HepG2 (cell line): ENCODE data around the gene MCAM. TPM values are rescaled to one million over a fixed set of nuclear protein-coding genes. Genes with fewer than 3 reads are reported as not detected.
A peak's percentile ranks its signal among the peaks of the same experiment; 100 is the strongest.

ENCODE experiments used
- AGO1 ChIP-seq: fragments of 200-400 bp; formaldehyde crosslinking; IDR thresholded peaks from 2 replicates; pipeline ENCODE4 v1.6.1; 2017; ENCODE audit warnings: mild to moderate bottlenecking, low read depth, low read length, moderate library complexity; ENCODE audit not compliant: poor library complexity, severe bottlenecking
- FOXA3 ChIP-seq: IDR thresholded peaks from 2 replicates; pipeline ENCODE4 v1.6.1; 2016; ENCODE audit warnings: missing genetic modification reagents, missing compliant biosample characterization
- FOXM1 ChIP-seq: sonication (generic); formaldehyde crosslinking; IDR thresholded peaks from 2 replicates; pipeline ENCODE4 v1.5.0; 2020; ENCODE audit warnings: missing genetic modification reagents
- HOXA5 ChIP-seq: sonication (generic); formaldehyde crosslinking; IDR thresholded peaks from 2 replicates; pipeline ENCODE4 v1.4.0; 2020; ENCODE audit warnings: missing genetic modification reagents
- KDM1A ChIP-seq: IDR thresholded peaks from 2 replicates; pipeline ENCODE4 v1.6.1; 2016; ENCODE audit warnings: missing compliant biosample characterization
- PHF20 ChIP-seq: sonication (generic); formaldehyde crosslinking; IDR thresholded peaks from 2 replicates; pipeline ENCODE4 v1.5.0; 2020; ENCODE audit warnings: mild to moderate bottlenecking, missing genetic modification reagents
- PHF8 ChIP-seq: sonication (generic); formaldehyde crosslinking; IDR thresholded peaks from 2 replicates; pipeline ENCODE4 v1.5.0; 2020; ENCODE audit warnings: missing genetic modification reagents
- POLR2A ChIP-seq, 2 experiments: IDR thresholded peaks; 2 replicates each; pipeline ENCODE4 v1.6.1; 2011; ENCODE audit warnings: low read depth in 2 of 2, low read length in 2 of 2, mild to moderate bottlenecking in 1 of 2, moderate library complexity in 1 of 2; ENCODE audit not compliant: insufficient read depth in 1 of 2
- PRPF4 ChIP-seq: fragments of 200-400 bp; formaldehyde crosslinking; IDR thresholded peaks from 2 replicates; pipeline ENCODE4 v1.6.1; 2016; ENCODE audit warnings: low read length, low read depth; ENCODE audit not compliant: poor library complexity, severe bottlenecking
- RBFOX2 ChIP-seq: fragments of 200-400 bp; formaldehyde crosslinking; IDR thresholded peaks from 2 replicates; pipeline ENCODE4 v1.6.1; 2017; ENCODE audit warnings: low read depth, mild to moderate bottlenecking, low read length
- ZFY ChIP-seq: sonication (generic); formaldehyde crosslinking; IDR thresholded peaks from 2 replicates; pipeline ENCODE4 v1.4.0; 2020; ENCODE audit warnings: missing genetic modification reagents
- ZNF879 ChIP-seq: sonication (generic); formaldehyde crosslinking; IDR thresholded peaks from 2 replicates; pipeline ENCODE4 v1.8.1; 2023; ENCODE audit warnings: missing genetic modification reagents
- polyA plus RNA-seq, 8 experiments: library from polyadenylated mRNA; depleted of rRNA in 3 of 8; stranded (reverse) in 7 of 8; unstranded in 1 of 8; fragments of >200 nt; fragmentation: Illumina TruSeq in 4 of 8; extraction: Trizol in 4 of 8; gene quantifications; 2 replicates each; pipeline versions ENCODE4 v1.2.1 to v1.2.3, GENCODE V29; 2011 to 2016; ENCODE audit warnings: low read depth in 4 of 8, missing spikeins in 1 of 8, mixed read lengths in 1 of 8; ENCODE audit not compliant: insufficient read depth in 1 of 8
- total RNA-seq, 5 experiments: library from RNA; depleted of rRNA; stranded (reverse); fragments of >200 nt; fragmentation: Illumina TruSeq; extraction: Trizol; gene quantifications; 2 replicates each; pipeline ENCODE4 v1.2.3, GENCODE V29; 2016; ENCODE audit warnings: low read depth in 1 of 5
- TF ChIP-seq, protein P1 (sequence below): sonication (generic); formaldehyde crosslinking; IDR thresholded peaks from 2 replicates; pipeline ENCODE4 v1.5.0; 2020; ENCODE audit warnings: mild to moderate bottlenecking, missing genetic modification reagents, borderline replicate concordance
- TF ChIP-seq, protein P2 (sequence below): sonication (generic); formaldehyde crosslinking; IDR thresholded peaks from 2 replicates; pipeline ENCODE4 v1.8.1; 2023; ENCODE audit warnings: mild to moderate bottlenecking, missing genetic modification reagents
- TF ChIP-seq, protein P3 (sequence below): sonication (generic); formaldehyde crosslinking; IDR thresholded peaks from 2 replicates; pipeline ENCODE4 v1.8.0; 2022; ENCODE audit warnings: low read depth, missing genetic modification reagents
- TF ChIP-seq, protein P4 (sequence below): sonication (generic); formaldehyde crosslinking; IDR thresholded peaks from 2 replicates; pipeline ENCODE4 v1.4.0; 2020; ENCODE audit warnings: missing genetic modification reagents, borderline replicate concordance
- TF ChIP-seq, protein P5 (sequence below): sonication (generic); formaldehyde crosslinking; IDR thresholded peaks from 2 replicates; pipeline ENCODE4 v1.5.1; 2020; ENCODE audit warnings: mild to moderate bottlenecking, moderate library complexity, missing genetic modification reagents

The MCAM gene
- total and polyA plus RNA-seq, 2 of the 13 experiments (the other 11 are each of a cell fraction or from before 2014, with no cell fraction given): 12.1 to 15.2 TPM

DNA sequence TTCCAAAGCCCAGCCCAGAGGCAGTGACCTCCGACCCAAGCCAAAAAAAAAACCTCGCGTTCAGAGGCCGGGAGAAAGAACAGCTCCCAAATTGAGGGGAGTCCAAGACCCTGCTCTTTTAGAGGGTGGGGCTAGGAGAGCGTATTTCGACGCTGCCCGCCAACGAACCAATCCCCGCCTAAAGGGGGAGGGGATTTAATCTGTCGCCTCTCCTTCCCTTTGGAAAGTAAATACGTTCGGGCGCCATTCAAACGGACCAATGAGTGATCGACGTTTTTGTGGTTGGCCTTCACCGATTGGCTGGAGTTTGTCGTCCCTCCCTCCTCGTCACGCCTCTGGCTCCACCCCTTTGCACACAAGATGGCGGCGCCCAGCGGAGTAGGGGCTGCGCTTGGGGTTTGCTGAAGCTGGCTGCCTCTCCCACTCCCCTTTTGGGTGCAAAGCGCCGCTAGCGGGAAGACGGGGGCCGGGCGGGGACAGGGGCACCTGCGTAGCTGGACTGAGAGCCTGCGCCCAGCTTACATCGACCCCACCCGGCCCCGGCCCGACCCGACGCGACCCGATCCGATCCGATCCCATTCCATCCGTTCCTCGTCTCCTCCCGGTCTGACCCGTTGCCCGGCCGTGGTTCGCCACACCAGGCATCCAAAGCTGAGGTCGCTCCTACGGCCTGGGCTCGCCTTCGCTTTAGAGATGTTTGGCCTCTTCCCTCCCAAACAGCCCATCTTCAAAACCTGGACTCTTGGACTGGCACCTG, 17.4 kb upstream of the MCAM start, which contains the start of gene RNF26 (continued):
- TF ChIP-seq, protein P1, sequence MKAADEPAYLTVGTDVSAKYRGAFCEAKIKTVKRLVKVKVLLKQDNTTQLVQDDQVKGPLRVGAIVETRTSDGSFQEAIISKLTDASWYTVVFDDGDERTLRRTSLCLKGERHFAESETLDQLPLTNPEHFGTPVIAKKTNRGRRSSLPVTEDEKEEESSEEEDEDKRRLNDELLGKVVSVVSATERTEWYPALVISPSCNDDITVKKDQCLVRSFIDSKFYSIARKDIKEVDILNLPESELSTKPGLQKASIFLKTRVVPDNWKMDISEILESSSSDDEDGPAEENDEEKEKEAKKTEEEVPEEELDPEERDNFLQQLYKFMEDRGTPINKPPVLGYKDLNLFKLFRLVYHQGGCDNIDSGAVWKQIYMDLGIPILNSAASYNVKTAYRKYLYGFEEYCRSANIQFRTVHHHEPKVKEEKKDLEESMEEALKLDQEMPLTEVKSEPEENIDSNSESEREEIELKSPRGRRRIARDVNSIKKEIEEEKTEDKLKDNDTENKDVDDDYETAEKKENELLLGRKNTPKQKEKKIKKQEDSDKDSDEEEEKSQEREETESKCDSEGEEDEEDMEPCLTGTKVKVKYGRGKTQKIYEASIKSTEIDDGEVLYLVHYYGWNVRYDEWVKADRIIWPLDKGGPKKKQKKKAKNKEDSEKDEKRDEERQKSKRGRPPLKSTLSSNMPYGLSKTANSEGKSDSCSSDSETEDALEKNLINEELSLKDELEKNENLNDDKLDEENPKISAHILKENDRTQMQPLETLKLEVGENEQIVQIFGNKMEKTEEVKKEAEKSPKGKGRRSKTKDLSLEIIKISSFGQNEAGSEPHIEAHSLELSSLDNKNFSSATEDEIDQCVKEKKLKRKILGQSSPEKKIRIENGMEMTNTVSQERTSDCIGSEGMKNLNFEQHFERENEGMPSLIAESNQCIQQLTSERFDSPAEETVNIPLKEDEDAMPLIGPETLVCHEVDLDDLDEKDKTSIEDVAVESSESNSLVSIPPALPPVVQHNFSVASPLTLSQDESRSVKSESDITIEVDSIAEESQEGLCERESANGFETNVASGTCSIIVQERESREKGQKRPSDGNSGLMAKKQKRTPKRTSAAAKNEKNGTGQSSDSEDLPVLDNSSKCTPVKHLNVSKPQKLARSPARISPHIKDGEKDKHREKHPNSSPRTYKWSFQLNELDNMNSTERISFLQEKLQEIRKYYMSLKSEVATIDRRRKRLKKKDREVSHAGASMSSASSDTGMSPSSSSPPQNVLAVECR (CRISPR knock-in tag): peak; percentile 77; the same call in 1 of the 2 replicates
- TF ChIP-seq, protein P2, sequence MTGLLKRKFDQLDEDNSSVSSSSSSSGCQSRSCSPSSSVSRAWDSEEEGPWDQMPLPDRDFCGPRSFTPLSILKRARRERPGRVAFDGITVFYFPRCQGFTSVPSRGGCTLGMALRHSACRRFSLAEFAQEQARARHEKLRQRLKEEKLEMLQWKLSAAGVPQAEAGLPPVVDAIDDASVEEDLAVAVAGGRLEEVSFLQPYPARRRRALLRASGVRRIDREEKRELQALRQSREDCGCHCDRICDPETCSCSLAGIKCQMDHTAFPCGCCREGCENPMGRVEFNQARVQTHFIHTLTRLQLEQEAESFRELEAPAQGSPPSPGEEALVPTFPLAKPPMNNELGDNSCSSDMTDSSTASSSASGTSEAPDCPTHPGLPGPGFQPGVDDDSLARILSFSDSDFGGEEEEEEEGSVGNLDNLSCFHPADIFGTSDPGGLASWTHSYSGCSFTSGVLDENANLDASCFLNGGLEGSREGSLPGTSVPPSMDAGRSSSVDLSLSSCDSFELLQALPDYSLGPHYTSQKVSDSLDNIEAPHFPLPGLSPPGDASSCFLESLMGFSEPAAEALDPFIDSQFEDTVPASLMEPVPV: no peak
- TF ChIP-seq, protein P3, sequence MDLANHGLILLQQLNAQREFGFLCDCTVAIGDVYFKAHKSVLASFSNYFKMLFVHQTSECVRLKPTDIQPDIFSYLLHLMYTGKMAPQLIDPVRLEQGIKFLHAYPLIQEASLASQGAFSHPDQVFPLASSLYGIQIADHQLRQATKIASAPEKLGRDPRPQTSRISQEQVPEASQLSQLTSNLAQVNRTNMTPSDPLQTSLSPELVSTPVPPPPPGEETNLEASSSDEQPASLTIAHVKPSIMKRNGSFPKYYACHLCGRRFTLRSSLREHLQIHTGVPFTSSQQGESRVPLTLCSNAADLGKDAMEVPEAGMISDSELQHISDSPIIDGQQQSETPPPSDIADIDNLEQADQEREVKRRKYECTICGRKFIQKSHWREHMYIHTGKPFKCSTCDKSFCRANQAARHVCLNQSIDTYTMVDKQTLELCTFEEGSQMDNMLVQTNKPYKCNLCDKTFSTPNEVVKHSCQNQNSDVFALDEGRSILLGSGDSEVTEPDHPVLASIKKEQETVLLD (CRISPR knock-in tag): no peak
- TF ChIP-seq PHF20 (CRISPR knock-in tag) (peak; percentile 86), KDM1A (CRISPR knock-in tag) (no peak), ZFY (CRISPR knock-in tag) (peak; percentile 64), POLR2A (IDR thresholded peaks at IDR 0.05; ENCODE audit: insufficient read depth in 1 of 2, low read depth in 2 of 2, low read length in 2 of 2) (peak; percentile 79 to 84), AGO1 (no peak), RBFOX2 (peak; percentile 88), ZNF879 (CRISPR knock-in tag) (no peak), PHF8 (peak; percentile 83), PRPF4 (no peak), FOXM1 (CRISPR knock-in tag) (peak; percentile 99), FOXA3 (CRISPR knock-in tag) (peak; percentile 82), HOXA5 (0 out of 2 replicates have a peak, but pooled peaks have one; percentile 38)
- TF ChIP-seq, protein P4, sequence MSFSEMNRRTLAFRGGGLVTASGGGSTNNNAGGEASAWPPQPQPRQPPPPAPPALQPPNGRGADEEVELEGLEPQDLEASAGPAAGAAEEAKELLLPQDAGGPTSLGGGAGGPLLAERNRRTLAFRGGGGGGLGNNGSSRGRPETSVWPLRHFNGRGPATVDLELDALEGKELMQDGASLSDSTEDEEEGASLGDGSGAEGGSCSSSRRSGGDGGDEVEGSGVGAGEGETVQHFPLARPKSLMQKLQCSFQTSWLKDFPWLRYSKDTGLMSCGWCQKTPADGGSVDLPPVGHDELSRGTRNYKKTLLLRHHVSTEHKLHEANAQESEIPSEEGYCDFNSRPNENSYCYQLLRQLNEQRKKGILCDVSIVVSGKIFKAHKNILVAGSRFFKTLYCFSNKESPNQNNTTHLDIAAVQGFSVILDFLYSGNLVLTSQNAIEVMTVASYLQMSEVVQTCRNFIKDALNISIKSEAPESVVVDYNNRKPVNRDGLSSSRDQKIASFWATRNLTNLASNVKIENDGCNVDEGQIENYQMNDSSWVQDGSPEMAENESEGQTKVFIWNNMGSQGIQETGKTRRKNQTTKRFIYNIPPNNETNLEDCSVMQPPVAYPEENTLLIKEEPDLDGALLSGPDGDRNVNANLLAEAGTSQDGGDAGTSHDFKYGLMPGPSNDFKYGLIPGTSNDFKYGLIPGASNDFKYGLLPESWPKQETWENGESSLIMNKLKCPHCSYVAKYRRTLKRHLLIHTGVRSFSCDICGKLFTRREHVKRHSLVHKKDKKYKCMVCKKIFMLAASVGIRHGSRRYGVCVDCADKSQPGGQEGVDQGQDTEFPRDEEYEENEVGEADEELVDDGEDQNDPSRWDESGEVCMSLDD (CRISPR knock-in tag): no peak
- TF ChIP-seq, protein P5, sequence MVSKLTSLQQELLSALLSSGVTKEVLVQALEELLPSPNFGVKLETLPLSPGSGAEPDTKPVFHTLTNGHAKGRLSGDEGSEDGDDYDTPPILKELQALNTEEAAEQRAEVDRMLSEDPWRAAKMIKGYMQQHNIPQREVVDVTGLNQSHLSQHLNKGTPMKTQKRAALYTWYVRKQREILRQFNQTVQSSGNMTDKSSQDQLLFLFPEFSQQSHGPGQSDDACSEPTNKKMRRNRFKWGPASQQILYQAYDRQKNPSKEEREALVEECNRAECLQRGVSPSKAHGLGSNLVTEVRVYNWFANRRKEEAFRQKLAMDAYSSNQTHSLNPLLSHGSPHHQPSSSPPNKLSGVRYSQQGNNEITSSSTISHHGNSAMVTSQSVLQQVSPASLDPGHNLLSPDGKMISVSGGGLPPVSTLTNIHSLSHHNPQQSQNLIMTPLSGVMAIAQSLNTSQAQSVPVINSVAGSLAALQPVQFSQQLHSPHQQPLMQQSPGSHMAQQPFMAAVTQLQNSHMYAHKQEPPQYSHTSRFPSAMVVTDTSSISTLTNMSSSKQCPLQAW: 0 out of 2 replicates have a peak, but pooled peaks have one; percentile 53
